GM19193 (cell line): ENCODE results near the gene RCVRN.

Source experiments
- POLR2A ChIP-seq: IDR thresholded peaks from 4 replicates; pipeline ENCODE4 v1.6.1; 2011; ENCODE audit not compliant: insufficient read depth, insufficient read length; ENCODE audit errors: extremely low read depth

The RCVRN gene

GRCh38 chr17:9905078-9905415 lies at the start of gene RCVRN:
Gene RCVRN, minus strand, starts transcription at chr17:9905271. Its CDS starts 91 bp downstream, at chr17:9905180.
- no peak for TF ChIP-seq POLR2A

- TF ChIP-seq POLR2A = no peak
Observed at GRCh38 chr17:9953492-9953891, 48.4 kb upstream of the RCVRN start.

GRCh38 chr17:9951803-9952202 lies 46.7 kb upstream of the RCVRN start:
- TF ChIP-seq POLR2A = no peak

GRCh38 chr17:9948928-9949327 lies 43.9 kb upstream of the RCVRN start:
- TF ChIP-seq POLR2A = no peak

- no peak for TF ChIP-seq POLR2A
Observed at GRCh38 chr17:9944704-9945103, 39.6 kb upstream of the RCVRN start.

GRCh38 chr17:9943343-9943742 lies 38.3 kb upstream of the RCVRN start:
- TF ChIP-seq POLR2A = no peak

- no peak for TF ChIP-seq POLR2A
Observed at GRCh38 chr17:9942885-9943284, 37.8 kb upstream of the RCVRN start.

GRCh38 chr17:9941305-9941704 lies 36.2 kb upstream of the RCVRN start:
- TF ChIP-seq POLR2A = no peak

GRCh38 chr17:9940841-9941240 lies 35.8 kb upstream of the RCVRN start:
- TF ChIP-seq POLR2A = no peak

- no peak for TF ChIP-seq POLR2A
Observed at GRCh38 chr17:9938764-9939163, 33.7 kb upstream of the RCVRN start.

GRCh38 chr17:9937901-9938300 lies 32.8 kb upstream of the RCVRN start:
- TF ChIP-seq POLR2A = no peak

- TF ChIP-seq POLR2A = no peak
Observed at GRCh38 chr17:9937241-9937761, 32.2 kb upstream of the RCVRN start.

GRCh38 chr17:9936095-9936494 lies 31.0 kb upstream of the RCVRN start:
- TF ChIP-seq POLR2A = no peak

GRCh38 chr17:9935408-9935807 lies 30.3 kb upstream of the RCVRN start:
- no peak for TF ChIP-seq POLR2A

GRCh38 chr17:9934331-9934730 lies 29.3 kb upstream of the RCVRN start:
- TF ChIP-seq POLR2A = no peak

- no peak for TF ChIP-seq POLR2A
Observed at GRCh38 chr17:9932491-9932890, 27.4 kb upstream of the RCVRN start.

- TF ChIP-seq POLR2A = no peak
Observed at GRCh38 chr17:9931144-9931741, 26.2 kb upstream of the RCVRN start.
